DMS114 treated with DMSO at 0.1 percent for 48 hours (cell line): Measurements from ENCODE around the gene ELMO1.

Experiments used
- DNase-seq: peaks from one replicate; lab custom pipeline; 2025; ENCODE audit not compliant: unreplicated experiment; lab: John Stamatoyannopoulos, UW

ELMO1 gene

GRCh38 chr7:37282093-37282444, 166.6 kb downstream of the ELMO1 start:
- no peak for DNase-seq

GRCh38 chr7:37281368-37282092, 167.1 kb downstream of the ELMO1 start:
- no peak for DNase-seq

- DNase-seq = no peak
Observed at GRCh38 chr7:37277513-37277912, 171.2 kb downstream of the ELMO1 start.

- no peak for DNase-seq
Observed at GRCh38 chr7:37275078-37275710, 173.5 kb downstream of the ELMO1 start.

- DNase-seq = no peak
Observed at GRCh38 chr7:37273891-37274290, 174.8 kb downstream of the ELMO1 start.

GRCh38 chr7:37269711-37270508, 178.8 kb downstream of the ELMO1 start:
- DNase-seq = no peak

- no peak for DNase-seq
Observed at GRCh38 chr7:37267251-37267650, 181.4 kb downstream of the ELMO1 start.

GRCh38 chr7:37265876-37266275, 182.8 kb downstream of the ELMO1 start:
- no peak for DNase-seq

GRCh38 chr7:37265006-37265405, 183.7 kb downstream of the ELMO1 start:
- DNase-seq = no peak

GRCh38 chr7:37262181-37262580, 186.5 kb downstream of the ELMO1 start:
- no peak for DNase-seq

- DNase-seq = no peak
Observed at GRCh38 chr7:37259319-37259821, 189.3 kb downstream of the ELMO1 start.

GRCh38 chr7:37256631-37257030, 192.0 kb downstream of the ELMO1 start:
- DNase-seq = no peak

GRCh38 chr7:37255327-37255944, 193.2 kb downstream of the ELMO1 start:
- no peak for DNase-seq

- no peak for DNase-seq
Observed at GRCh38 chr7:37251222-37251621, 197.4 kb downstream of the ELMO1 start.

- DNase-seq = no peak
Observed at GRCh38 chr7:37249240-37249639, 199.4 kb downstream of the ELMO1 start.

GRCh38 chr7:37248396-37248861, 200.2 kb downstream of the ELMO1 start:
- no peak for DNase-seq

GRCh38 chr7:37247861-37248260, 200.8 kb downstream of the ELMO1 start:
- no peak for DNase-seq

GRCh38 chr7:37245590-37245989, 203.1 kb downstream of the ELMO1 start:
- DNase-seq = no peak

- no peak for DNase-seq
Observed at GRCh38 chr7:37236906-37237305, 211.8 kb downstream of the ELMO1 start.

GRCh38 chr7:37235813-37236212, 212.9 kb downstream of the ELMO1 start:
- DNase-seq = no peak

- DNase-seq = no peak
Observed at GRCh38 chr7:37234928-37235327, 213.7 kb downstream of the ELMO1 start.
